ENCODE results near the gene ABCC8. TPM values are rescaled to one million over a fixed set of nuclear protein-coding genes. Genes with fewer than 3 reads are reported as not detected.

The ABCC8 gene
- total RNA-seq, 1 experiment from 2014 or later, result 2.4 TPM

DNA sequence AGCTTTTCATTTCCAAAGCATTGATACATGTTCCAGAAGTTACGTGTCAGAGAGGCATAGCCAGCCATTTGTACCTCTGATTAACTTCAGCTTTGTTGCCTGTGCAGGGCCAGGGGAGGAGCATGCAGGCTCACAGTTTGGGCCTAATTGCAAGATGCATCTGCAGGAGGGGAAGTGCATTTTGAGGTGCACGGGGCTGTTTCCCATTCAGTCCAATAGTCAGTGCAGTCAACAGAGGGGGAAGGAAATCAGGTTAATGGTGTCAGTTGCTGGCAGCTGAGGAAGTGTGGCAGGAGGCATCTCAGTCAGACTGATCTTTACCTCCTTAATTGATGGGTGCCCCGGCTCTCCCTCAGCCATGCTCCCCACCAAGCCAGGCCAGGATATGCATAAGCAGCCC is 39.3 kb downstream of the ABCC8 start:
- no peaks in the 10 kb centered on the region for H4K20me1 ChIP-seq (ENCODE audit: control insufficient read depth, insufficient read depth, insufficient read length)
- H4K5ac ChIP-seq (ENCODE audit: insufficient read length, low read depth, low read length), result no peak overlapping the region
- H3K18ac ChIP-seq (ENCODE audit: insufficient read length, low read depth, low read length), result no peak overlapping the region
- Mint-ChIP-seq H3K4me3 (no peak overlapping the region; a peak in 1 of 5 replicates), H3K27ac (peak overlapping the region in 1 of 3 experiments; percentile 49; a peak in 1 of 7 replicates), H3K9me3 (peaks cover 4 to 5% of the 10 kb centered on the region in 2 experiments; a peak in 4 of 5 replicates), H3K36me3 (ENCODE audit: insufficient read depth in 1 of 3, low read depth in 3 of 3) (peaks cover 0 to 7% (median 4%) of the 10 kb centered on the region in 3 experiments; a peak in 3 of 7 replicates), H3K4me1 (peaks cover 21 to 22% of the 10 kb centered on the region in 2 experiments), H3K27me3 (ENCODE audit: low read depth) (peaks cover 64% of the 10 kb centered on the region)
- no CpG with 5 or more reads among the region's 3 CpGs for WGBS (ENCODE audit: extremely low coverage, insufficient read length, low lambda C conversion rate)
- H3K9ac ChIP-seq (ENCODE audit: extremely low read depth, insufficient read length, low read length), result no peak overlapping the region
- no peak overlapping the region for H3K23ac ChIP-seq (ENCODE audit: insufficient read length, low read depth, low read length)
- H3K23me2 ChIP-seq (ENCODE audit: insufficient read length, low read depth, low read length, poor library complexity, severe bottlenecking), result no peaks in the 10 kb centered on the region
- H3K9me3 ChIP-seq (ENCODE audit: control insufficient read depth, low read depth, low read length), result no peaks in the 10 kb centered on the region
- no peak overlapping the region for H4K8ac ChIP-seq (replicated peaks; ENCODE audit: insufficient read length, low read depth, low read length)
- H2AK5ac ChIP-seq (ENCODE audit: insufficient read length, low read length), result no peak overlapping the region
- H3K79me1 ChIP-seq (ENCODE audit: insufficient read depth, low read depth, low read length, poor library complexity, severe bottlenecking), result no peaks in the 10 kb centered on the region
- no peak overlapping the region for H2AFZ ChIP-seq (ENCODE audit: low read length)
- no peak overlapping the region for H2BK12ac ChIP-seq (ENCODE audit: insufficient read length, low read depth, low read length)
- no peak overlapping the region for H2BK120ac ChIP-seq (ENCODE audit: low read depth, low read length, poor library complexity, severe bottlenecking)
- no peak overlapping the region for H3K27ac ChIP-seq (ENCODE audit: insufficient read length, low read depth, low read length)
- no peak overlapping the region for H3K56ac ChIP-seq (ENCODE audit: insufficient read length, low read depth, low read length)
- H3K4ac ChIP-seq (ENCODE audit: low read depth, low read length), result no peak overlapping the region
- TF ChIP-seq, protein P1, sequence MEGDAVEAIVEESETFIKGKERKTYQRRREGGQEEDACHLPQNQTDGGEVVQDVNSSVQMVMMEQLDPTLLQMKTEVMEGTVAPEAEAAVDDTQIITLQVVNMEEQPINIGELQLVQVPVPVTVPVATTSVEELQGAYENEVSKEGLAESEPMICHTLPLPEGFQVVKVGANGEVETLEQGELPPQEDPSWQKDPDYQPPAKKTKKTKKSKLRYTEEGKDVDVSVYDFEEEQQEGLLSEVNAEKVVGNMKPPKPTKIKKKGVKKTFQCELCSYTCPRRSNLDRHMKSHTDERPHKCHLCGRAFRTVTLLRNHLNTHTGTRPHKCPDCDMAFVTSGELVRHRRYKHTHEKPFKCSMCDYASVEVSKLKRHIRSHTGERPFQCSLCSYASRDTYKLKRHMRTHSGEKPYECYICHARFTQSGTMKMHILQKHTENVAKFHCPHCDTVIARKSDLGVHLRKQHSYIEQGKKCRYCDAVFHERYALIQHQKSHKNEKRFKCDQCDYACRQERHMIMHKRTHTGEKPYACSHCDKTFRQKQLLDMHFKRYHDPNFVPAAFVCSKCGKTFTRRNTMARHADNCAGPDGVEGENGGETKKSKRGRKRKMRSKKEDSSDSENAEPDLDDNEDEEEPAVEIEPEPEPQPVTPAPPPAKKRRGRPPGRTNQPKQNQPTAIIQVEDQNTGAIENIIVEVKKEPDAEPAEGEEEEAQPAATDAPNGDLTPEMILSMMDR (conservative IDR thresholded peaks at IDR 0.05), result no peak
- peaks cover 16% of the 10 kb centered on the region; the same call in 1 of the 2 replicates for H3K27me3 ChIP-seq (ENCODE audit: insufficient read depth, low read length)
- no peak overlapping the region for H2BK15ac ChIP-seq (ENCODE audit: low read depth, low read length)
- no peak for DNase-seq
- no peak overlapping the region for H2BK5ac ChIP-seq (ENCODE audit: insufficient read length, low read length)
- H4K91ac ChIP-seq (ENCODE audit: insufficient read length, low read depth, low read length), result no peak overlapping the region
- H3K79me2 ChIP-seq (ENCODE audit: insufficient read depth, low read length), result no peaks in the 10 kb centered on the region
- H3K4me2 ChIP-seq (ENCODE audit: insufficient read depth, insufficient read length, low read length), result no peak overlapping the region
- no peak overlapping the region for H2BK20ac ChIP-seq (ENCODE audit: low read depth, low read length, poor library complexity, severe bottlenecking)
- no peak overlapping the region for H3T11ph ChIP-seq (ENCODE audit: low read length)
- H3K14ac ChIP-seq (ENCODE audit: insufficient read depth, low read length), result no peak overlapping the region
- no peaks in the 10 kb centered on the region; the same call in 1 of the 2 replicates for H3K4me1 ChIP-seq (ENCODE audit: insufficient read depth, low read length)

Data from H9 (cell line).